Transverse colon (tissue), 4 donors: ENCODE data around the gene TPSAB1. TPM values are rescaled to one million over a fixed set of nuclear protein-coding genes. Genes with fewer than 3 reads are reported as not detected.

Source experiments
- DNase-seq: peaks from one replicate; pipeline ENCODE4 v3.0.0-alpha.2; 2019
- H3K27ac ChIP-seq, 4 donors: fragments of 200-600 bp; sonication (generic); 2 replicates each; pipeline ENCODE4 v1.5.1; 2016 to 2018; ENCODE audit warnings: inconsistent platforms in 4 of 4
- H3K27me3 ChIP-seq: fragments of 200-600 bp; sonication (generic); 2 replicates; pipeline ENCODE4 v1.5.1; 2017; ENCODE audit warnings: inconsistent platforms
- H3K36me3 ChIP-seq, 4 donors: fragments of 200-600 bp; sonication (generic); 2 replicates each; pipeline ENCODE4 v1.5.1; 2017 to 2019; ENCODE audit warnings: inconsistent platforms in 4 of 4
- H3K4me1 ChIP-seq, 4 donors: fragments of 200-600 bp; sonication (generic); 2 replicates each; pipeline ENCODE4 v1.5.1; 2017 to 2020; ENCODE audit warnings: inconsistent platforms in 4 of 4
- H3K4me3 ChIP-seq, 4 donors: fragments of 200-600 bp; sonication (generic); 1 replicate in 1 of 4; 2 replicates in 3 of 4; pipeline versions ENCODE4 v1.5.1 to v1.6.1; 2017 to 2019; ENCODE audit warnings: inconsistent platforms in 4 of 4
- H3K9me3 ChIP-seq, 2 donors: fragments of 200-600 bp; sonication (generic); 2 replicates each; pipeline ENCODE4 v1.5.1; 2017 to 2019; ENCODE audit warnings: inconsistent platforms in 2 of 2
- CTCF ChIP-seq, 5 experiments: fragments of 200-600 bp in 3 of 5; fragments of 450-650 bp in 2 of 5; sonication (generic) in 3 of 5; IDR thresholded peaks; 1 replicate in 2 of 5; 2 replicates in 3 of 5; pipeline ENCODE4 v1.5.1; 2016 to 2017; ENCODE audit warnings: antibody characterized with exemption in 5 of 5, inconsistent platforms in 3 of 5, mild to moderate bottlenecking in 2 of 5, moderate library complexity in 1 of 5
- EP300 ChIP-seq: sonication (generic); formaldehyde crosslinking; IDR thresholded peaks from one replicate; pipeline ENCODE4 v1.6.1; 2017; ENCODE audit warnings: antibody characterized with exemption, low read depth
- POLR2A ChIP-seq: fragments of 450-650 bp; IDR thresholded peaks from one replicate; pipeline ENCODE4 v1.6.1; 2016; ENCODE audit warnings: antibody characterized with exemption, mild to moderate bottlenecking, moderate library complexity
- POLR2AphosphoS5 ChIP-seq, 3 donors: sonication (generic); formaldehyde crosslinking; IDR thresholded peaks; one replicate each; pipeline ENCODE4 v1.6.1; 2016; ENCODE audit warnings: antibody characterized with exemption in 3 of 3
- WGBS, 2 donors: methylation state at CpG; one replicate each; pipeline ENCODE4 v1.1.5; 2018; ENCODE audit warnings: low coverage in 1 of 2; 5-methylcytosine and 5-hydroxymethylcytosine counted together
- in situ Hi-C, 4 donors: fragments of 200-750 bp; cut with MboI; loops; one replicate each; pipeline versions ENCODE4 v1.15.0 to v1.15.1; 2017; ENCODE audit warnings: low sequenced_read_pairs in 3 of 4, low pct_ligation_motif_present in 1 of 4, low pct_unique_long_range_greater_than_20kb in 1 of 4
- intact Hi-C: fragments of 100-400 bp; cut with DNase I; formaldehyde crosslinking; loops from one replicate; pipeline ENCODE4 v1.15.1; 2023; ENCODE audit warnings: low total_unique reads
- total RNA-seq, 4 donors: library from RNA; depleted of rRNA; stranded (reverse); fragments of >200 nt; gene quantifications; one replicate each; pipeline ENCODE4 v1.1.0, GENCODE V29; 2016

Gene TPSAB1
- total RNA-seq, 4 donors from 2014 or later, result 9.4 to 33.7 (median 23.8) TPM

- Histone ChIP-seq H3K27ac (no peak overlapping the region), H3K9me3 (no peaks in the 10 kb centered on the region), H3K4me1 (no peaks in the 10 kb centered on the region), H3K36me3 (no peaks in the 10 kb centered on the region), H3K4me3 (no peak overlapping the region), H3K27me3 (no peaks in the 10 kb centered on the region)
- in situ Hi-C loops, result no loop called here
- DNase-seq, result no peak
- intact Hi-C loops, result no loop called here
- WGBS, 2 donors, result 70% methylated on average over 5 of the region's 9 CpGs; no CpG with 5 or more reads in 1 of the 2 donors
- TF ChIP-seq POLR2A (no peak), CTCF (IDR thresholded peaks at IDR 0.05) (no peak), POLR2AphosphoS5 (IDR thresholded peaks at IDR 0.05) (no peak)
Observed at GRCh38 chr16:1206326-1206725, 34.2 kb upstream of the TPSAB1 start.

DNA sequence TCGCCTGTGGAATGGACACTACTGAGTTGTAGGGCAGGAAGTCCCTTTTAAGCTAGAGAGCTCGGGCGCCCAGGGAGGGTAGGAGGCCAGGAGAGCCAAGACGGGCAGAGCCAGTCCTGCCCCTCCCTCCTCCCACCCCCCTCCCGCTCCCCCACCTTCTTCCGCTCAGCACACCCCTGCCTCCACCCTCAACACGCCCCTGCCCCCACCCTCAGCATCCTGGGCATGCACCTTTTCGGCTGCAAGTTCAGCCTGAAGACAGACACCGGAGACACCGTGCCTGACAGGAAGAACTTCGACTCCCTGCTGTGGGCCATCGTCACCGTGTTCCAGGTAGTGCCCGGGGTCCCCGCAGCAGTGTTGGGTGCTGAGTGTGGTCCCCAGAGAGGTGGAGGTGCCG is 33.7 kb upstream of the TPSAB1 start:
- in situ Hi-C loops, result no loop called here

GRCh38 chr16:1208239-1208830 is 32.2 kb upstream of the TPSAB1 start:
- H3K27ac ChIP-seq, result no peak overlapping the region
- no peaks in the 10 kb centered on the region for H3K36me3 ChIP-seq
- TF ChIP-seq EP300 (no peak), POLR2A (no peak), CTCF (IDR thresholded peaks at IDR 0.05) (no peak), POLR2AphosphoS5 (IDR thresholded peaks at IDR 0.05) (no peak)
- H3K4me3 ChIP-seq, result no peak overlapping the region
- no peaks in the 10 kb centered on the region for H3K27me3 ChIP-seq
- in situ Hi-C loops (no loop called here), intact Hi-C loops (no loop called here)
- H3K9me3 ChIP-seq, result no peaks in the 10 kb centered on the region
- 71% methylated on average over 21 of the region's 22 CpGs; no CpG with 5 or more reads in 1 of the 2 donors for WGBS, 2 donors
- DNase-seq, result no peak
- no peaks in the 10 kb centered on the region for H3K4me1 ChIP-seq

More for the DNA sequence above, 33.7 kb upstream of the TPSAB1 start:
- Histone ChIP-seq H3K27ac (no peak overlapping the region), H3K4me3 (no peak overlapping the region), H3K27me3 (no peaks in the 10 kb centered on the region), H3K4me1 (no peaks in the 10 kb centered on the region), H3K36me3 (no peaks in the 10 kb centered on the region), H3K9me3 (no peaks in the 10 kb centered on the region)
- intact Hi-C loops, result no loop called here
- DNase-seq, result no peak
- TF ChIP-seq CTCF (IDR thresholded peaks at IDR 0.05) (no peak), POLR2AphosphoS5 (IDR thresholded peaks at IDR 0.05) (no peak), EP300 (no peak), POLR2A (no peak)
- WGBS, 2 donors, result 69% methylated on average over 16 of the region's 16 CpGs; no CpG with 5 or more reads in 1 of the 2 donors

DNA sequence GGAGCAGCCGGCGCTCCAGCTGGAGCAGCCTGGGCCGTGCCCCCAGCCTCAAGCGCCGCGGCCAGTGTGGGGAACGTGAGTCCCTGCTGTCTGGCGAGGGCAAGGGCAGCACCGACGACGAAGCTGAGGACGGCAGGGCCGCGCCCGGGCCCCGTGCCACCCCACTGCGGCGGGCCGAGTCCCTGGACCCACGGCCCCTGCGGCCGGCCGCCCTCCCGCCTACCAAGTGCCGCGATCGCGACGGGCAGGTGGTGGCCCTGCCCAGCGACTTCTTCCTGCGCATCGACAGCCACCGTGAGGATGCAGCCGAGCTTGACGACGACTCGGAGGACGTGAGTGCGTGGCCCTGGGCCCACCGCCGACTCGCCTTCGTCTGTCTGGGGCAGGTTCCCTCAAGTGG is 31.4 kb upstream of the TPSAB1 start:
- H3K4me1 ChIP-seq, result no peaks in the 10 kb centered on the region
- intact Hi-C loops, result no loop called here
- H3K36me3 ChIP-seq, result no peaks in the 10 kb centered on the region
- H3K4me3 ChIP-seq, result no peak overlapping the region
- no peak for TF ChIP-seq EP300
- in situ Hi-C loops, result no loop called here
- no peaks in the 10 kb centered on the region for H3K27me3 ChIP-seq
- DNase-seq, result no peak
- no peaks in the 10 kb centered on the region for H3K9me3 ChIP-seq
- H3K27ac ChIP-seq, result no peak overlapping the region
- WGBS, 2 donors, result 92% methylated on average over 40 of the region's 43 CpGs; no CpG with 5 or more reads in 1 of the 2 donors

DNA sequence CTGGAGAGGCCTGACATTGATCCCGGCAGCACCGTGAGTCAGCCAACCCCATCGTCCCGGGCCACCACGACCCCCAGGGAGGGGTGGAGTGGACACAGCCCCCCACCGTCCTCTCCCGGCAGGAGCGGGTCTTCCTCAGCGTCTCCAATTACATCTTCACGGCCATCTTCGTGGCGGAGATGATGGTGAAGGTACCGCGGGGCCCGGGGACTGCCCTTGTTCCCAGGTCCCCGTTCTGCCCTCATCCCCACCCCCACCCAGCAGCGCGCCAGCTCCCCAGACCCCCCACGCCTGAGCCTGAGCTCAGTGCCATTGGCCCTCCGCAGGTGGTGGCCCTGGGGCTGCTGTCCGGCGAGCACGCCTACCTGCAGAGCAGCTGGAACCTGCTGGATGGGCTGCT is 30.0 kb upstream of the TPSAB1 start:
- Histone ChIP-seq H3K4me1 (no peaks in the 10 kb centered on the region), H3K27ac (no peak overlapping the region), H3K36me3 (no peaks in the 10 kb centered on the region), H3K4me3 (no peak overlapping the region), H3K27me3 (no peaks in the 10 kb centered on the region), H3K9me3 (no peaks in the 10 kb centered on the region)
- in situ Hi-C loops, result no loop called here
- TF ChIP-seq CTCF (IDR thresholded peaks at IDR 0.05) (no peak), EP300 (no peak), POLR2A (no peak), POLR2AphosphoS5 (IDR thresholded peaks at IDR 0.05) (no peak)
- WGBS, 2 donors, result 89% methylated on average over 20 of the region's 23 CpGs; no CpG with 5 or more reads in 1 of the 2 donors
- intact Hi-C loops, result no loop called here
- DNase-seq, result no peak
